ENCODE measurements around the gene CYP24A1.

- TF ChIP-seq POLR2A (IDR thresholded peaks at IDR 0.05), result no peak
- TF ChIP-seq CTCF (IDR thresholded peaks at IDR 0.05), result no peak
- TF ChIP-seq POLR2AphosphoS5 (IDR thresholded peaks at IDR 0.05), result no peak
These were observed 33.7 kb downstream of the CYP24A1 start for GRCh38 chr20:54140067-54140466.

Measured in suprapubic skin (tissue), 4 donors.